Endothelial cell of umbilical vein (primary cell): ENCODE data around the gene PIK3AP1. TPM values are rescaled to one million over a fixed set of nuclear protein-coding genes. Genes with fewer than 3 reads are reported as not detected.

Source experiments
- BruUV-seq: library from RNA; stranded (reverse); fragments of 400-500 nt; replicated peaks from 2 replicates; lab custom pipeline; 2021; lab: Mats Ljungman, UMichigan
- CTCF ChIA-PET: fragments of 300-600, 350-600 bp; sonication (Branson Sonifier 250); formaldehyde crosslinking; loops from one replicate; lab custom pipeline; 2021; ENCODE audit warnings: antibody characterized with exemption, inconsistent platforms; lab: Charles Lee
- POLR2A ChIA-PET: fragments of 300-600, 350-600 bp; sonication (Branson Sonifier 250); formaldehyde crosslinking; loops from one replicate; lab custom pipeline; 2021; ENCODE audit warnings: antibody characterized with exemption, inconsistent platforms; lab: Charles Lee
- DNase-seq: peaks from one replicate; pipeline ENCODE4 v3.0.0-alpha.2; 2011; ENCODE audit warnings: low read depth, low spot score
- FAIRE-seq: peaks from 2 replicates; lab custom pipeline; 2011; peaks lifted over from hg19 to GRCh38; lab: Jason Lieb, UNC
- H2AFZ ChIP-seq: 2 replicates; pipeline ENCODE4 v1.6.0; 2012; ENCODE audit warnings: low read depth, low read length, control low read depth, inconsistent platforms
- H3K27ac ChIP-seq: 2 replicates; pipeline ENCODE4 v1.5.1; 2011; ENCODE audit warnings: low read depth, mild to moderate bottlenecking, control low read depth, low read length, moderate library complexity; ENCODE audit not compliant: insufficient read depth
- H3K27me3 ChIP-seq, 2 experiments: 2 replicates each; pipeline versions ENCODE4 v1.6.0 to v1.6.1; 2011; ENCODE audit warnings: low read length in 2 of 2, mixed read lengths in 1 of 2; ENCODE audit not compliant: control insufficient read depth in 2 of 2, insufficient read depth in 2 of 2
- H3K36me3 ChIP-seq, 2 experiments: 2 replicates in 1 of 2; 3 replicates in 1 of 2; pipeline ENCODE4 v1.5.1; 2011; ENCODE audit warnings: low read length in 2 of 2, mild to moderate bottlenecking in 1 of 2, moderate library complexity in 1 of 2; ENCODE audit not compliant: control insufficient read depth in 2 of 2, insufficient read depth in 2 of 2; ENCODE audit errors: extremely low read depth in 1 of 2
- H3K4me1 ChIP-seq: 3 replicates; pipeline ENCODE4 v1.5.1; 2011; ENCODE audit warnings: mild to moderate bottlenecking, low read length; ENCODE audit not compliant: control insufficient read depth, insufficient read depth; ENCODE audit errors: extremely low read depth
- H3K4me2 ChIP-seq: 2 replicates; pipeline ENCODE4 v1.6.1; 2011; ENCODE audit warnings: low read length, control low read depth, mixed read lengths; ENCODE audit not compliant: insufficient read depth
- H3K4me3 ChIP-seq, 3 experiments: fragments of 200-600 bp in 1 of 3; sonication (generic), shearing (Covaris generic) in 1 of 3; replicated peaks in 1 of 3; 2 replicates each; pipeline ENCODE4 v1.5.1; 2011 to 2016; ENCODE audit warnings: control low read depth in 3 of 3, low read length in 3 of 3, mild to moderate bottlenecking in 2 of 3, inconsistent platforms in 1 of 3, low read depth in 1 of 3, moderate library complexity in 1 of 3; ENCODE audit not compliant: insufficient read depth in 1 of 3
- H3K79me2 ChIP-seq: 2 replicates; pipeline ENCODE4 v1.6.0; 2012; ENCODE audit warnings: low read length, inconsistent platforms; ENCODE audit not compliant: control insufficient read depth, insufficient read depth
- H3K9ac ChIP-seq: replicated peaks from 2 replicates; pipeline ENCODE3; 2011; ENCODE audit warnings: low read length, control low read depth; ENCODE audit not compliant: insufficient read depth; ENCODE audit errors: extremely low read depth
- H3K9me1 ChIP-seq: replicated peaks from 3 replicates; pipeline ENCODE4 v1.6.0; 2011; ENCODE audit warnings: mild to moderate bottlenecking, low read length; ENCODE audit not compliant: control insufficient read depth, insufficient read depth; ENCODE audit errors: extremely low read depth
- H3K9me3 ChIP-seq: replicated peaks from 2 replicates; pipeline ENCODE4 v1.5.1; 2012; ENCODE audit warnings: low read length, inconsistent platforms; ENCODE audit not compliant: control insufficient read depth, insufficient read depth
- H4K20me1 ChIP-seq: replicated peaks from 2 replicates; pipeline ENCODE3; 2011; ENCODE audit warnings: mild to moderate bottlenecking, low read length; ENCODE audit not compliant: control insufficient read depth, insufficient read depth; ENCODE audit errors: extremely low read depth
- EZH2 ChIP-seq: IDR thresholded peaks from 2 replicates; pipeline ENCODE4 v1.6.1; 2012; ENCODE audit warnings: borderline replicate concordance, low read depth, mild to moderate bottlenecking, moderate library complexity, low read length, inconsistent platforms; ENCODE audit not compliant: severe bottlenecking
- FOS ChIP-seq: IDR thresholded peaks from 2 replicates; pipeline ENCODE4 v1.6.1; 2011; ENCODE audit warnings: mild to moderate bottlenecking, low read length, moderate library complexity, borderline replicate concordance; ENCODE audit not compliant: insufficient read depth
- GATA2 ChIP-seq: IDR thresholded peaks from 2 replicates; pipeline ENCODE4 v1.7.0; 2011; ENCODE audit warnings: low read depth, mild to moderate bottlenecking, moderate library complexity, mixed read lengths, low read length; ENCODE audit not compliant: insufficient read length, insufficient read depth
- JUN ChIP-seq: IDR thresholded peaks from 2 replicates; pipeline ENCODE4 v1.6.1; 2011; ENCODE audit warnings: borderline replicate concordance, low read depth; ENCODE audit not compliant: insufficient read length, insufficient read depth
- MYC ChIP-seq: IDR thresholded peaks from one replicate; pipeline ENCODE4 v1.6.1; 2011; ENCODE audit warnings: mild to moderate bottlenecking, low read depth, low read length
- POLR2A ChIP-seq: IDR thresholded peaks from 2 replicates; pipeline ENCODE4 v1.6.1; 2012; ENCODE audit warnings: low read depth, mild to moderate bottlenecking, control low read depth, low read length
- POLR2AphosphoS5 ChIP-seq: IDR thresholded peaks from 2 replicates; pipeline ENCODE4 v1.6.1; 2012; ENCODE audit warnings: low read depth, mild to moderate bottlenecking, control low read depth, low read length, moderate library complexity; ENCODE audit not compliant: insufficient read depth
- dilution Hi-C: fragments of 300-500 bp; cut with MboI; formaldehyde crosslinking; loops from one replicate; pipeline ENCODE4 v1.15.0; 2019; ENCODE audit warnings: low sequenced_read_pairs; ENCODE audit not compliant: extremely low pct_ligation_motif_present
- intact Hi-C: fragments of 100-400 bp; cut with micrococcal nuclease; formaldehyde crosslinking; loops from one replicate; pipeline ENCODE4 v1.10.0; 2022
- polyA plus RNA-seq, 4 experiments: library from polyadenylated mRNA; depleted of rRNA in 3 of 4; stranded (reverse) in 3 of 4; unstranded in 1 of 4; fragments of >200 nt; gene quantifications; 2 replicates each; pipeline versions ENCODE4 v1.2.1 to v1.2.3, GENCODE V29; 2011 to 2012; ENCODE audit warnings: missing spikeins in 1 of 4
- total RNA-seq: library from RNA; stranded (reverse); gene quantifications from 2 replicates; pipeline ENCODE4 v1.2.3, GENCODE V29; 2021
- TF ChIP-seq, protein P1 (sequence below), 2 donors: IDR thresholded peaks; 1 replicate in 1 of 2; 2 replicates in 1 of 2; pipeline ENCODE4 v1.5.1; 2011; ENCODE audit warnings: low read length in 2 of 2, mild to moderate bottlenecking in 2 of 2, moderate library complexity in 2 of 2, control low read depth in 1 of 2, inconsistent platforms in 1 of 2, low read depth in 1 of 2; ENCODE audit not compliant: insufficient read depth in 1 of 2; ENCODE audit errors: extremely low read depth in 1 of 2
- TF ChIP-seq, protein P2 (sequence below): IDR thresholded peaks from 2 replicates; pipeline ENCODE4 v1.6.1; 2011; ENCODE audit not compliant: insufficient read depth, insufficient read length

The PIK3AP1 gene
- total and polyA plus RNA-seq, 2 donors (not counting 3 experiments of a cell fraction or from before 2014, with no cell fraction given), result 0.04 TPM; not detected in 1

DNA sequence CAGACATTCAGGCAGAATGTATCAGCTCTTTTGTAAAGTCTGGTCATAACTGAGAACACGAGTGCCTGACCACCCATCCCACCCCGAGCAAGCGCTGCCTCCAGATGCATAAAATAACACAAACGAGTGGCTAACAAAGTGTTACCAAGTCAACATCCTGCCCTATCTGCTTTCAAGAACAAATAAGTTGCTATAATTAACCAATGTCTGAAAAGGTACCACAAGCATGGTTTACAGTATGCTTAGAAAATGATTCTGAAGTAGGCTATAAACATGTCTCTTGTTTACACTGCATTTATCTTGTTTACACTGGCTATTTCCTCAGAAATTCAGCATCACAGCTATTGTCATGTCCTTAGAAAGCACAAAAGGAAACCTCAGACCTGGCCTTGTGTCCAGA, 49.5 kb downstream of the PIK3AP1 start:
- ChIA-PET POLR2A (interaction anchor here (0.6 kb wide), 1 partner anchor 288 kb away, joined by 6 read pairs; no protein-coding TSS in a partner anchor), CTCF (no interaction called here)
- Histone ChIP-seq H3K27me3 (no peaks in the 10 kb centered on the region), H2AFZ (no peak overlapping the region), H3K79me2 (no peaks in the 10 kb centered on the region), H3K4me3 (no peak overlapping the region), H3K9me1 (no peaks in the 10 kb centered on the region), H3K4me2 (no peak overlapping the region), H3K9me3 (no peaks in the 10 kb centered on the region), H3K9ac (no peak overlapping the region), H3K27ac (no peak overlapping the region), H3K4me1 (no peaks in the 10 kb centered on the region), H4K20me1 (no peaks in the 10 kb centered on the region), H3K36me3 (no peaks in the 10 kb centered on the region)
- intact Hi-C loops, result no loop called here
- no peak for DNase-seq
- BruUV-seq, result no TSS peak
- TF ChIP-seq FOS (no peak), EZH2 (no peak), POLR2AphosphoS5 (no peak), MYC (no peak), JUN (no peak), GATA2 (no peak), POLR2A (no peak)
- TF ChIP-seq, protein P1, sequence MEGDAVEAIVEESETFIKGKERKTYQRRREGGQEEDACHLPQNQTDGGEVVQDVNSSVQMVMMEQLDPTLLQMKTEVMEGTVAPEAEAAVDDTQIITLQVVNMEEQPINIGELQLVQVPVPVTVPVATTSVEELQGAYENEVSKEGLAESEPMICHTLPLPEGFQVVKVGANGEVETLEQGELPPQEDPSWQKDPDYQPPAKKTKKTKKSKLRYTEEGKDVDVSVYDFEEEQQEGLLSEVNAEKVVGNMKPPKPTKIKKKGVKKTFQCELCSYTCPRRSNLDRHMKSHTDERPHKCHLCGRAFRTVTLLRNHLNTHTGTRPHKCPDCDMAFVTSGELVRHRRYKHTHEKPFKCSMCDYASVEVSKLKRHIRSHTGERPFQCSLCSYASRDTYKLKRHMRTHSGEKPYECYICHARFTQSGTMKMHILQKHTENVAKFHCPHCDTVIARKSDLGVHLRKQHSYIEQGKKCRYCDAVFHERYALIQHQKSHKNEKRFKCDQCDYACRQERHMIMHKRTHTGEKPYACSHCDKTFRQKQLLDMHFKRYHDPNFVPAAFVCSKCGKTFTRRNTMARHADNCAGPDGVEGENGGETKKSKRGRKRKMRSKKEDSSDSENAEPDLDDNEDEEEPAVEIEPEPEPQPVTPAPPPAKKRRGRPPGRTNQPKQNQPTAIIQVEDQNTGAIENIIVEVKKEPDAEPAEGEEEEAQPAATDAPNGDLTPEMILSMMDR (IDR thresholded peaks at IDR 0.05; ENCODE audit: extremely low read depth in 1 of 2, insufficient read depth in 1 of 2, low read depth in 1 of 2, low read length in 2 of 2), result no peak
- TF ChIP-seq, protein P2, sequence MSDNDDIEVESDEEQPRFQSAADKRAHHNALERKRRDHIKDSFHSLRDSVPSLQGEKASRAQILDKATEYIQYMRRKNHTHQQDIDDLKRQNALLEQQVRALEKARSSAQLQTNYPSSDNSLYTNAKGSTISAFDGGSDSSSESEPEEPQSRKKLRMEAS, result no peak
- dilution Hi-C loops, result no loop called here
- FAIRE-seq, result no peak
